NCI-H69 (cell line): ENCODE measurements around the gene PIGU.
A peak's percentile ranks its signal among the peaks of the same experiment; 100 is the strongest.
"Not testable (repeated sequence)": the region's sequence is repeated elsewhere in the genome, so short reads cannot be mapped to it uniquely, and the experiment has no call there.

ENCODE experiments used
- DNase-seq: peaks from one replicate; lab custom pipeline; 2025; lab: John Stamatoyannopoulos, UW

PIGU gene, protein sequence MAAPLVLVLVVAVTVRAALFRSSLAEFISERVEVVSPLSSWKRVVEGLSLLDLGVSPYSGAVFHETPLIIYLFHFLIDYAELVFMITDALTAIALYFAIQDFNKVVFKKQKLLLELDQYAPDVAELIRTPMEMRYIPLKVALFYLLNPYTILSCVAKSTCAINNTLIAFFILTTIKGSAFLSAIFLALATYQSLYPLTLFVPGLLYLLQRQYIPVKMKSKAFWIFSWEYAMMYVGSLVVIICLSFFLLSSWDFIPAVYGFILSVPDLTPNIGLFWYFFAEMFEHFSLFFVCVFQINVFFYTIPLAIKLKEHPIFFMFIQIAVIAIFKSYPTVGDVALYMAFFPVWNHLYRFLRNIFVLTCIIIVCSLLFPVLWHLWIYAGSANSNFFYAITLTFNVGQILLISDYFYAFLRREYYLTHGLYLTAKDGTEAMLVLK

DNA sequence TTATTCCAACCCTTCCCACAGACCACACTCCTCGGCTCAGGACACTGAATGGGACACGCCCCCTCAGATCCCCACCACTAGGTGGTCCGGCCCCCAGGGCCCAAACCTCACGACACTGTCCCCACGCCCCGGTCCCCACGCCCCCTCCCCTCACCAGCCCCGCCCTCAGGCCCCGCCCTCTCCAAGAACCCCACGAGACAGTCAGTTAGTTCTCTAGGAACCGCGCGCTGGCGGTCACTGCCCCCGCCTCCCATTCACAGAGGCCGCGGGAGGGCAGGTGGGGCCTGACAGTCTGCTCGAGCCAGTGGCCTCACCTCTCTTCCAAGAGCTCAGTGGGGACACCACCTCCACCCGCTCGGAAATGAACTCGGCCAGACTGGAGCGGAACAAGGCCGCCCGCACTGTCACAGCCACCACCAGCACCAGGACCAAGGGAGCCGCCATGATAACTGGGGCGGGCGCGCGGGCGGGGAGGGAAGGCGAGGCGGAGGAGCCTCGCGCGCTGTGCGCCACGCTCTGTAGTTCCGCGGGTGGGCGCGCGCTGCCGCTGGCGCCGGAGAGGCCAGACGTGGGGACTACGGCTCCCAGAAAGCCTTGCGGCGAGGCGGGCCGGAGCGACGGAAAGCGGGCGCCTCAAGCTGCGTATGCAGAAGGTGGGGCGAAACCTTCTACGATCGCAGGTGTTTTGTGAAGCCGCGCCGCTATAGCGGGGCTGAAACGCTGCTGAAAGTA lies at the start of gene PIGU:
PIGU (minus strand) TSS at position 451 of the 732 bp plus-strand sequence; CDS start at position 444, 7 bp downstream.
- DNase-seq, result peak; percentile 99

DNA sequence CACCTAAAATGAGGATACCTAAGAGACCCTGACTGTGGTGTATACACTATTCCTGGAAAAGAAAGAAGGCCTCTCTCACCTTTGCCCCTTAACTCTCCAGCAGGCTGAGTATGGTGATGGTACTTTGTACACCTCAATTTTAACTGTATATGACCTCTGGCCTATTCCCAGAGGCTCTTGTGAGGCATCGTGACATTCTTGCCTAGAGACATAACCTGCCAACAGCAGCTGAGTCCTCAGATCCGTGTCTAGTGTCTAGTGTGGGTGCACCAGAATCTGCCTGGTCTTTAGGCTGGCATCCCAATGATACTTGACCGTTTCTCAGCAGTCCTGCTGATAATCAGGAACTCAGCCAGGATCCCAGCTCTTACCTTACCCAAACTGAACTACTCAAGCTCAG lies 47.3 kb upstream of the PIGU start:
- no peak for DNase-seq

DNA sequence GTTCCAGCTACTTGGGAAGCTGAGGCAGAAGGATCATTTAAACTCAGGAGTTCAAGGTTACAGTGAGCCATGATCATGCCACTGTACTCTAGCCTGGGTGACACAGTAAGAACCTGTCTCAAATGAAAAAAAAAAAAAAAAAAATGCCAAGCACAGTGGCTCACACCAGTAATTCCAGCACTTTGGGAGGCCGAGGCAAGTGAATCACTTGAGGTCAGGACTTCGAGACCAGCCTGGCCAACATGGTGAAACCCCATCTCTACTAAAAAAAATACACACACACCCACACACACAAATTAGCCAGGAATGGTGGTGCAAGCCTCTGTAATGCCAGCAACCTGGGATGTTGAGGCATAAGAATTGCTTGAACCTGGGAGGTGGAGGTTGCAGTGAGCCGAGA lies 45.7 kb upstream of the PIGU start:
- DNase-seq, result not testable (repeated sequence)

DNA sequence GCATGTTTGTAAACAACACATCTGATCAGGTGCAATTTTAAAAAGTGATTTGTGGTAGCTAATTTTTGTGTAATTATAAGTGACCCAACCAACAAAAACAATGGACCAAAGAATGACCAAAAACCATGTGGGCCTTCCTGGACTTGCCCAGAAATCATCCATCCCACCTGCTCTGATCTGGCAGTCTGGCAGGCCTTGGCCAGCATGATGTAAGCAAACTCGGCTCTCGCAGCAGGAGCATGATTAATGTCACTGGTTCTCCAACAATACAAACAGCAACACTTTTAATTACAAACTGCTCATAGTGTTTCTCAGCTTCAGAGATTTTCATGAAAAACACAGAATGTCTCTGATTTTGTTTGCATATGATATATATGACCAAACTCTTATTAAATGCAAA lies 43.4 kb upstream of the PIGU start:
- DNase-seq, result peak; percentile 71

DNA sequence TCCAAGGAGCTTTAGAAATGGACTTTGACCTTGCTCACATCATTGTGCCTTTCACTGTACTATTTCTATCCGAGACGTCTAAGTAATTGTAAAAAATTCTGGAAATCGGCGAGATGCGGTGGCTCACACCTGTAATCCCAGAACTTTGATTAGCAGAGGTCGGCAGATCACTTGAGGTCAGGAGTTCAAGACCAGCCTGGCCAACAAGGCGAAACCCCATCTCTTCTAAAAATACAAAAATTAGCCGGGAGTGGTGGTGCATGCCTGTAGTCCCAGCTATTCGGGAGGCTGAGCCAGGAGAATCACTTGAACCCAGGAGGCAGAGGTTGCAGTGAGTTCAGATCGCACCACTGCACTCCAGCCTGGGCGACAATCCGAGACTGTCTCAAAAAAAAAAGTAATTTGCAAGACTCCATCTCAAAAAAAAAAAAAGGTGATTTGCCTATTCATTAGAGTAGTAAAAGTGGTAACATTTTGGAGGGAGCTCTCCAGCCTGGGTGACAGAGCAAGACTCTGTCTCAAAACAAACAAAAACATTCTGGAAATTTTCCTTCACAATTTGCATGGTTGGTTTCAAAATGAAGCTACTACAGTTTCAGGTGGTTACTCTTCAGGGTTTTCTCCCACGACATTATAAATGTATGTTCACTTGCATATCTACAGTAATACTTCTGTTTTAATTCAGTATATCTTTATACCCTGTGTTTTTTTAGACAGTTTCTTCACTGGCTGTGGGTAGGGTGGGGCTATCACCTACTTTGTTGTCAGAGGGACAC lies 42.5 kb upstream of the PIGU start:
- DNase-seq, result not testable (repeated sequence)

DNA sequence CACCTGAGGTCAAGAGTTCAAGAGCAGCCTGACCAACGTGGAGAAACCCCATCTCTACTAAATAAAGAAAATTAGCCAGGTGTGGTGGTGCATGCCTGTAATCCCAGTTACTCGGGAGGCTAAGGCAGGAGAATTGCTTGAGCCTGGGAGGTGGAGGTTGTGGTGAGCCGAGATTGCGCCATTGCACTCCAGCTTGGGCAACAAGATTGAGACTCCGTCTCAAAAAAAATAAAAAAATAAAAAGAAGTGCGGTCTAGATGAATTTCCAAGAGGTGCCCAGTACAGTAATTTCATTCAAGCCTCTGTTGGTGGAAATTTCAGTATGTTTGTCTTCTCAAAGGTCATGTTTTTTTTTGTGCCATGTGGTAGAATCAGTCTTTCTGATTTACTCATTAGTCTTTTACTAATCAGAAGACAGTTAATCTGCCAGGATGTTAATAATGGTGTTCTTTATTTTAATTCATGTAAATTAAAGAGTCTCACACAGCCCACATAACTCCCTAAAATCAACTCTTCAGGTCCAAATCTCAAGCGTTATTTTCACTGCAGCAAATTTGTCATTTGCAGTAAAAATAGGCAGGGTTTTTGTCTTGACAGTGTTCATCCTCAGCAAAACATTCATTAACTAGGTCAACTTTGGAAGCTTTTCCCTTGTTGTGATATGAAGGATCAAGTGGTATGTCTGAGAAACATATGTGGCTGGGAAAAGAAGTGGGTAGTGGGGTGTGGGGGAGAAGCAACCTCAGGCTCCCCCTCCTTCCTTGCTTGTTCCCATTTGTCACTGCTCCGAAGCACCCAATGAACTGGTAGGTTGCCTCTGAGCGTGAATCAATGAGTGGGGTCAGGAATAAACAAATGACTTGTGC lies 40.6 kb upstream of the PIGU start:
- DNase-seq, result no peak

DNA sequence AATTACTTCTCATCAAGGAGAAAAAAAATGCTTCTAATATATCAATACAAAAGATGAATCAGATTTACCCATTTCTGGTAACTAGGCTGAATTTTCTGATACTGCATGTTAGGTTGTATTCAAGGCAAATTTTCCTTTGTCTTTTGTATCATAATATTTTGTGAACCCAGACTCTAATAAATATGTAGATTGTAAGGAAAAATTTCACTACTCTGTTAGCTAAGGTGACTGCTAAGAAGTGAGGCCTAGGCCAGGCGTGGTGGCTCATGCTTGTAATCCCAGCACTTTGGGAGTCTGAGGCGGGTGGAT lies 40.0 kb upstream of the PIGU start:
- DNase-seq, result no peak

DNA sequence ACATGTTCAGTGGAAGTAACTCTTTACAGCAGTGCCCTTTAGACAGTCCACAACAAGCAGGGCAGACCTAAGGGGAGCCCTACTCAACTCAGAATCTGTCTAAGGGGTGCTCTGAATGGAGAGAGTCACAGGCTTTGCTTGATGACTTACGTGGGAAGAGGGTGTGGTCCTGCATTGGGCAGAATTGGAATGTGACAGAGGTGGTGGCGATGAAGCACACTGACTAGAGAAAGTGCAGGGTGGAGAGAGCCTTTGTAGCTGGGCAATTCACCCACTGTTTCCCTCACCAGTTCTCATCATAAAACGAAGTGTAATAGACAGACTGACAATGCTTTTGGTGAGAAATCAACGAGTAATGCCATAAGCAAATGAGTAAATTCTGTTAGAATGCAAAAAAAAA lies 38.5 kb upstream of the PIGU start:
- DNase-seq, result no peak

DNA sequence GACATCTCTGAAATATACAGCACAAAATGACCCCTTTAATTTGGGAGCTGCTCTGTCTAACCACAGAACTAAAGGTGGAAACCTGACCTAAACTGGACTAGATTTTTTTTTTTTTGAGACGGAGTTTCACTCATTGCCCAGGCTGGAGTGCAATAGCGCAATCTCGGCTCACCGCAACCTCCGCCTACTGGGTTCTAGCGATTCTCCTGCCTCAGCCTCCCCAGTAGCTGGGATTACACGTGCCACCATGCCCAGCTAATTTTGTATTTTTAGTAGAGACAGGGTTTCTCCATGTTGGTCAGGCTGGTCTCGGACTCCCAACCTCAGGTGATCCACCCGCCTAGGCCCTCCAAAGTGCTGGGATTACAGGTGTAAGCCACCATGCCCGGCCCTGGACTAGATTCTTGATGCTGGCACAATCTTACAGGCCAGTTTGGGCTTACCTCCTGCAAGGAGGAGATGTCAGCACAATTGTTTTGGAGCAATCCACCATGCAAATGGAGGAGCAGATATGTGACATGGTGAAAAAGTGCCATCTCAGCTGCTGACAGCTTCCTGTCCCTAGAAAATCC lies 37.1 kb upstream of the PIGU start:
- not testable (repeated sequence) for DNase-seq

DNA sequence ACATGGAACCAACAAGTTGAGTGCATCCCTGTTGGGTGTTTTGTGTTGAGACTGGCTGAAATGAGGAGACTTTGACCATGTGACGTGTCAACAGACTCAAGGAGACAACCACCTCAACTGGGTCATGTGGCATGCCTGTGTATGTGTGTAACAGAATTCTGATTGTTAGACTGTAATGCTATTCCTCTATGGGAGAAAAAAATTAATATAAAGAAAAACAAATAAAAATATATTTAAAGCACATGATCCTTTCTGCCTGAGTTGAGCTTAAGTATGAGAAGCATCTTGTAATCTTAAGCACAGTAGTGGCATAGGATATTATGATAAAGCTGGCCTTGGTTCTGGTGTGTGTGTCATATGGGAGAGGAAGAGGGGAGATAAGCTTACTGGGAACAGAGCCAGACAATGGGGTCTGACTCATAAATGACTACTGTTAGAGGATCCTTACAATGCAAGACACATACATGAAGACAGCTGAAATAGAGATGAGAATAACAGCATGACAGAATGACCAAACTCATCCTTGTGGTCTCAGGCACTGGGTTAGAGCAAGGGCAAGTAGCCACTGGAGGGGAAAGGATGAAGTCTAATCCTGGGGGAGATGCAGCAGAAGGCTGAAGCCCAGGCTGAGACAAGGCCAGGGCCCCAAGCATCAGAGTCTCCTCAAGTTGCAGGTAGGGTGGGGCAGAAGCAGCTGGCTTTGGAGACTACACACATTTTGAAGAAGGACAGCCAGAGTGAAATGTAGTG lies 36.5 kb upstream of the PIGU start:
- peak; percentile 34 for DNase-seq

DNA sequence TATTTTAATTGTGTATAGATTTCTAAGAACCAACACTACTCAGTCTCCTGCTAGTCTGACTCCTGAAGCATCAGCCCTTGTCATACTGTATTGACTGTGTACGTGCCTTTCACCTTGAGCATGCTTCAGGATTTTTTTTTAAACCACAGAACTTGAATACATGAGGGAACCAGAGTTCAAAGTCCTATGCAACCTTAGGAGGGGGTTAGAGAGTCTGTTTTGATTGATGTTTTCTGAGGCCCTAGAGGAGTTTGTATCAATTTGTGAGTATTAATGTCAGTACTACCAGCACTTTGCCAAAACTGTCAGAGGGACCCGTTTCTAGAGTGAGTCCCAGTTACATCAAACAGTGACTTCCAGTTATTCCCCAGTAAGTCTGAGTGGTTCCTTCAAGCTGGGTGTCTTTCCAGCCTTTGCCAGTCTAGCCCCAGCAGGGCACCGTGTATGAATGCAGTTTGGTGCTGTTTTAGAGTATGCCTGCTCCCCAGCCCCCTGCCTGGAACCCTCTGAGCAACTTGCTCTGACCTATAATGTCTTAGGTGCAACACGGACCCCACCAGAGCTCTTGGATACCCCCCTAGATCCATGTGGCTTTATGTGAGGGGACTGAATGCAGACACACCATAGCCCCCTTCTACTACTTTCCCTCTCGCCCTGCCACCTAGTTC lies 35.8 kb upstream of the PIGU start:
- DNase-seq, result no peak

DNA sequence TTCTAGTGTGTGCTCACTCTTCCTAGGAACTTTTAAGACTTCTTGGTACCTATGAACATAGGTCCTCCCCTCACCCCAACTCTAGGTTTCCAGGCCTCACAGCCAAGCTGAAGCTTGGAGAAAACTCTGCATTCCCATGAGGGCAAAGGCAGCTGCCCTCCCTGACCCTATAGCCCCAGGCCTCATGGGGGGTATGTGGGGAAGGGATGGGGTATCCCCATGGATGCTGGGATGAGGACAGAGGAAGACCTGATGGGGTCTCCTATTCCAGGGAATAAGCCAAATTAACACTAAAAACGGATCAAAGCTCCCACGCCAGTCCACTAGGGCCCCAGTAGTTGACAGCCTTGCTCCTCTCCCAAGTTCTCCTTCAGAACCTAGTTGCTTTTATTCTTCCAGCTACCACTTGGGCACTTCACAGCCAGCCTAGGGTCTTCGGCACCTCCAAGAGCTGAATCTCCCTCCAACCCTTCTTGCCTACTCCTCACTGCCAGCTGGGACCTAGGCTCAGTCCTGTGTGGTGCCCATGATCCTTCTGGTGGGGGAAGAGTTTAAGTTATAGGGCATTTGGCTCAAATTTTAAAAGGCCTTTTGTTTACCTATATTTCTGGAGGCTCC lies 35.0 kb upstream of the PIGU start:
- no peak for DNase-seq

DNA sequence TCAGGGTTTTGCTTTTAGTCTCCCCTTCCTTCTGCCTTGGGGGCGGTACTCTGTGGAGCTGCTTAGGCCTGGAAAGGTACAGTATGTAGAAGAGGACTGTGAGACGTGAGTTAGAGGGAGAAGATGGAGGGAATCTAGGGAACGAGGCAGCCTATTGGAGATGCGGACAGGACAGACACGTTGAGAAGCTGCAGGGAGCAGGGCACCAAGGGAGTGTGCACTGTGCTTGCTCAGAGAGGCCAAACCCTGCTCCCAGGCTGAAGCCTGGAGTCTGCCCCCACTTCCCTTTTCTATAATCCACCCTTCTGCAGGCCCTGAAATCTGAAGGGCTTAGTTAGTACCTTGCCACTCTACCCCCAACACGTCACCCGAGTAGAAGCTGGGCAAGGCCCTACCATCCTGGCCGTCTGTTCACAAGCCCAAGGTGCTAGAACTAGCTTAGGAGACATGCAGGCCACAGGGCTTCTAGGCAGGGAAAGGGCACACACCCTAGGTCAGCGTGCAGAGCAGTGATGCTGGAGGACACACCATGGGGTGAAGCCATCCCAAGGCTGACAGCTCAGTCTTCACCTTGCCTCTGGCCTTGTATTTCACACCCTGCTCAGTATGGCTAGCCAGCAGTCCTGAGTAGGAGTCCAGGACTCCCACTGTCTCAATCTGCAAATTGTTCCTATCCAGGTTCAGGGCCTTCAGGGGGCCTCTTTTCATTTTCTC lies 34.1 kb upstream of the PIGU start:
- DNase-seq, result peak; percentile 39

DNA sequence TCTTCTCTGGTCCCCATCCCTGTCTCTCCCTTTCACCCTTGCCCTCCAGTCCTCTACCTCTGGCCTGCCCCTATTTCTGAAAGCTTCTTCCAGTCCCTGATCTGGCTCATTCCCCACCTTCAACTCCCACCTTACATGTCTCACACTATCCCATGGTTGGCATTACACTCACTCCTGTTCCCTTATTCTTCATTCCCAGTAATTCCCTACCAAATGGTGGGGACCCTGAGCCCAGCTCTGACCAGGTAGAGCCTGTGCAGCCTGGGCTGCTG lies 33.6 kb upstream of the PIGU start:
- no peak for DNase-seq

DNA sequence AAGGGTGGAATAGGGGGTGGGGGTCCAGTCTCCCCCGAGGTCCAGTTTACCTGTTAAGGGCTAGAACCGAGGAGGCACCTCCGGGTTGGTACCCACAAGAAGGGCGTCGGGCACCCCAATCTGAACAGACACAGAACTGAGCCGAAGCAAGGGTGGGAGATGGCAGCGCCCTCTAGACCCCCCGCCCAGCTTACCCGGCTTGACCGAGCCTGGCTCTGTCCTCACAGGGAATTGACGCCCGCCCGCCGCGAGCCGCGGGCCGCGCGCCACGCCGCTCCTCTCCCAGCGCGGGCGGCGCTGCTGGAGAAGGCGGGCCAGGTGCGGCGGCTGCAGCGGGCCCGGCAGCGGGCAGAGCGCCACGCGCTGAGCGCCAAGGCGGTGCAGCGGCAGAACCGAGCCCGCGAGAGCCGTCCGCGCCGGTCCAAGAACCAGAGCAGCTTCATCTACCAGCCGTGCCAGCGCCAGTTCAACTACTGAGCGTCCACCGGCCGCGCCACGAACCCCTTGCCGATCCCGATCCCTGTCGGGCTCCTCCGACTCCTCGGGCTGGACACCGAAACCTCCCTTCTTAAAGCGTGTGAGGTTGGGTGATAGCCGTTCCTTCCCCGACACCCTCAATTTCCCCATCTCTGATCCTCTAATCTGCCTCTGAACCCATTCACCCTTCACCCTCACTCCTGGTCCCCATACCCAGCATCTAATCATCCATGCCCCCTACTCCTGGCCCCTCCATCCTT lies 33.1 kb upstream of the PIGU start:
- DNase-seq, result peak; percentile 93

DNA sequence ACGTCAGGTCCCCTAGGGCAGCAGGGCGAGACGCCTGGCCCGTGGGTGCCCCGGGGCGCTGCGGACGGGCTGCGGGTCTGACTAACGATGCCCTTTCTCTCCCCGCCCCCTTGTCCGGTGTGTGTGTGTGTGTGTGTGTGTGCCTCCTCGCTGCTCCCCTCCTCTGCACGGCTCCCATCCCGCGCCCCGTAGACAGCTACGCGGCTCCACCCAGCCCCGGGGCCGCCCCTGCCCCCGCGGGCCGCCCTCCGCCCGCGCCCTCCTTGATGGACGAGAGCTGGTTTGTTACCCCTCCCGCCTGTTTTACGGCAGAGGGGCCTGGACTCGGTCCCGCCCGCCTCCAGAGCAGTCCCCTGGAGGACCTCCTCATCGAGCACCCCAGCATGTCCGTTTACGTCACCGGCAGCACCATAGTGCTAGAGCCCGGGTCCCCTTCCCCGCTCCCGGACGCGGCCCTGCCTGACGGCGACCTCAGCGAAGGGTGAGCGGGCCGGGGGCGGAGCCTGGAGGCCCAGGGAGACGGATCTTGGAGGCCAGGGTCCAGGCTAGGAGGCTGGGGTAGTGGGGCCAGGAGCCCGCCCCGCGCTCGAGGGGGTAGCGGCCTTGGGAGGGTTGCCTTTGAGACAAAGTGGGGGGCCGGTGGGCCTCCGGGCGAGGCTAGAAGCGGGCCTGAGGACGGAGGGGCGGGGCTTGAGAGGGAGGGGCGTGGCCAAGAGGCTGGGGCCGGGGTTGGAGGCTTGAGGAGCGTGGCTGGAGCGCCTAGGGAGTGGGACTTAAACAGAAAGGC lies 32.3 kb upstream of the PIGU start:
- peak; percentile 95 for DNase-seq

DNA sequence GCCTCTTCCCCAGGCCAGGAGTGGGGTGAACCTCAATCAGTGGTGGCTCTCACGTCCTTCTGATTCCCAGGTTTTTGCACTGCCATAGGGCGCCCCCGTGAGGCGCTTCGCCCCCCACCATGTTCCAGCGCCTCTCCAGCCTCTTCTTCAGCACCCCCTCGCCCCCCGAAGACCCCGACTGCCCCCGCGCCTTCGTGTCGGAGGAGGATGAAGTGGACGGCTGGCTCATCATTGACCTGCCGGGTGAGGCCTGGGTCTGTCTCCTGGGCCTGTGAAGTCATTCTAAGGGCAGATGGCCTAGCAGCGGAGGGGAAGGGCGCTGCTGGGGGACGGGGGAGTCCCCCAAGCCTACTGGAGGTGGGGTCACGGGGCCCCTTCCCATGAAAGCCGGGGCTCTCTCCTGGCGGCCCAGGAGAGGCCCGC lies 31.7 kb upstream of the PIGU start:
- peak; percentile 71 for DNase-seq
